Liver (tissue), 3 donors: ENCODE data around the gene USP30.

Experiments
- EGR1 ChIP-seq, 2 donors: IDR thresholded peaks; 2 replicates each; pipeline ENCODE4 v1.6.1; 2016 to 2018; ENCODE audit warnings: antibody characterized with exemption in 2 of 2, low read depth in 2 of 2
- GABPA ChIP-seq, 2 donors: IDR thresholded peaks in 1 of 2; conservative IDR thresholded peaks in 1 of 2; 2 replicates each; pipeline ENCODE4 v1.6.1; 2016; ENCODE audit warnings: antibody characterized with exemption in 2 of 2, mild to moderate bottlenecking in 1 of 2, moderate library complexity in 1 of 2
- RAD21 ChIP-seq, 2 donors: IDR thresholded peaks; 2 replicates each; pipeline ENCODE4 v1.6.1; 2016; ENCODE audit warnings: antibody characterized with exemption in 2 of 2, mild to moderate bottlenecking in 2 of 2
- RXRA ChIP-seq, 2 donors: IDR thresholded peaks; 2 replicates each; pipeline ENCODE4 v1.6.1; 2017 to 2018; ENCODE audit warnings: antibody characterized with exemption in 2 of 2, mild to moderate bottlenecking in 1 of 2
- TAF1 ChIP-seq: conservative IDR thresholded peaks from 2 replicates; pipeline ENCODE4 v1.6.1; 2016; ENCODE audit warnings: antibody characterized with exemption, mild to moderate bottlenecking
- YY1 ChIP-seq: IDR thresholded peaks from 2 replicates; pipeline ENCODE4 v1.6.1; 2016; ENCODE audit warnings: antibody characterized with exemption, mild to moderate bottlenecking
- TF ChIP-seq, protein P1 (sequence below): fragments of 150-350 bp; IDR thresholded peaks from 2 replicates; pipeline ENCODE4 v1.5.1; 2017; ENCODE audit warnings: improper control_type of control experiment, low read depth, low read length; ENCODE audit not compliant: missing input control
- TF ChIP-seq, protein P2 (sequence below): IDR thresholded peaks from 2 replicates; pipeline ENCODE4 v1.6.1; 2016; ENCODE audit warnings: antibody characterized with exemption
- donor health status: healthy.
- donor health status: healthy.

DNA sequence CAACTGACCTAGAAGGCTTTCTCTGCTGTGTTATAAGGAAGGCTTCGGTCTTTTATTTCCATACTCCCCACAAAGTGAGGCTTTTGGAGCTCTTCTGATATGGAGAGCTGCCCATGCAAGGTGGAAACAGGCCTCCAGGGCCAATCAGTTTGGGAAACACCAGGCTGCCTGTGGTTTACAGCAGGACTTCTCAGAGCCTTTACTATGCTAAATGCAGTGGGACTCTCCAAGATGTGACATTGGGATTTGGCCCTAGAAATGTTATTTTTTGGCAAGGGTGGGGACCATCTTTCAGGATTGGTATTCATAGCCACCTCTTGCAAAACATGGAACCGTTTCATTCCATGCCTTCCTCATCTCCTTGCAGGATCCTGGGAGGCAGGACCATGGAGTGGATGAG lies 67.7 kb downstream of the USP30 start:
- TF ChIP-seq, protein P1, sequence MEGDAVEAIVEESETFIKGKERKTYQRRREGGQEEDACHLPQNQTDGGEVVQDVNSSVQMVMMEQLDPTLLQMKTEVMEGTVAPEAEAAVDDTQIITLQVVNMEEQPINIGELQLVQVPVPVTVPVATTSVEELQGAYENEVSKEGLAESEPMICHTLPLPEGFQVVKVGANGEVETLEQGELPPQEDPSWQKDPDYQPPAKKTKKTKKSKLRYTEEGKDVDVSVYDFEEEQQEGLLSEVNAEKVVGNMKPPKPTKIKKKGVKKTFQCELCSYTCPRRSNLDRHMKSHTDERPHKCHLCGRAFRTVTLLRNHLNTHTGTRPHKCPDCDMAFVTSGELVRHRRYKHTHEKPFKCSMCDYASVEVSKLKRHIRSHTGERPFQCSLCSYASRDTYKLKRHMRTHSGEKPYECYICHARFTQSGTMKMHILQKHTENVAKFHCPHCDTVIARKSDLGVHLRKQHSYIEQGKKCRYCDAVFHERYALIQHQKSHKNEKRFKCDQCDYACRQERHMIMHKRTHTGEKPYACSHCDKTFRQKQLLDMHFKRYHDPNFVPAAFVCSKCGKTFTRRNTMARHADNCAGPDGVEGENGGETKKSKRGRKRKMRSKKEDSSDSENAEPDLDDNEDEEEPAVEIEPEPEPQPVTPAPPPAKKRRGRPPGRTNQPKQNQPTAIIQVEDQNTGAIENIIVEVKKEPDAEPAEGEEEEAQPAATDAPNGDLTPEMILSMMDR: no peak
- TF ChIP-seq, protein P2, sequence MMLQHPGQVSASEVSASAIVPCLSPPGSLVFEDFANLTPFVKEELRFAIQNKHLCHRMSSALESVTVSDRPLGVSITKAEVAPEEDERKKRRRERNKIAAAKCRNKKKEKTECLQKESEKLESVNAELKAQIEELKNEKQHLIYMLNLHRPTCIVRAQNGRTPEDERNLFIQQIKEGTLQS: no peak
- TF ChIP-seq RAD21 (IDR thresholded peaks at IDR 0.05): no peak
- no peak for TF ChIP-seq TAF1
- no peak for TF ChIP-seq EGR1 (IDR thresholded peaks at IDR 0.05; ENCODE audit: low read depth in 2 of 2)
- TF ChIP-seq YY1: no peak
- TF ChIP-seq RXRA (IDR thresholded peaks at IDR 0.05): no peak
- no peak for TF ChIP-seq GABPA (IDR thresholded peaks at IDR 0.05 in 1 of 2, conservative IDR thresholded peaks at IDR 0.05 in 1 of 2)
